Measurements from ENCODE around the gene FAM162A.

DNA sequence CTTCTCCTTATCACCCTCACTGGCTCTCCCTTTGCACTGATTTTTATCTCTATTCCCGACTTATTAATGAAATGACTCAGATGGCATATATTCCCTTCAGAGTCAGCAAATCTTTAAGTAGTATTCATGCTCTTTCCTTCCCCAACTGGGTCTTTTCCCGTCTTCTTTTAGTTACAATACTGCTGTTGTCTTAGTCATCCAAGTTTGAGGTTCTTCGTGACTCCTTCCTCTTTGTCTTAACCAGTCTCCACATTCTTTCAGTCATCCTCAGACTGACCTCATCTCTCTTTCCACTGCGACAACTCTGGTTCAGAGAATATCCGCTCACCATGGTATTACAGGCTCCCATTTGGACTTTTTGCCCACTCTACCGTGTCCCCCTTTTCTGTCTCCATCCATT, 19.5 kb downstream of the FAM162A start:
- TF ChIP-seq CTCF (IDR thresholded peaks at IDR 0.05) = no peak
- TF ChIP-seq POLR2A (IDR thresholded peaks at IDR 0.05) = no peak

All from Peyer's patch (tissue), 4 donors.